Hematopoietic multipotent progenitor cell treated with erythropoietin and hydrocortisone succinate and interleukin-3 and kit ligand, for 8 days (in vitro differentiated cells): Measurements from ENCODE around the gene USP21.
A peak's percentile ranks its signal among the peaks of the same experiment; 100 is the strongest.

Experiments
- DNase-seq: peaks from one replicate; pipeline ENCODE4 v3.0.0-alpha.2; 2015

The USP21 gene

DNA sequence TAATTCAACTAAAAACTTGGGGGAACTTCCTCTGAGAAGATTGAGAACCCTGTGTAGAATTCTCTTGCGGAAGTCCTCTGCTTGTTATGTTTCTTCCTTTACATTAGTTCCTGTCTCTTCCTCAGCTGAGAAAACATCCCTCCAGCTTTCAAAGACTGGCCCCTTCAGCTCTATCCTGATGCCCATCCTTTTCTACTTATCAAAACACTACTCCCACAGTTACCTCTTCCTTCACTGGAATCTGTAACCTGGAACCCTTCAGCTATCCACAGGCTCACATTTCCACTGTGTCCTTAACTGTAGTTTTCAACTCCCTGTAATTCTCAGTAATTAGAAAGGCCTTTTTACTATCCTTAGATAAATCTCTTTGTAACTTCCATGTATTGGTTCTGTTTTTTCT is 20.9 kb upstream of the USP21 start:
- no peak for DNase-seq

DNA sequence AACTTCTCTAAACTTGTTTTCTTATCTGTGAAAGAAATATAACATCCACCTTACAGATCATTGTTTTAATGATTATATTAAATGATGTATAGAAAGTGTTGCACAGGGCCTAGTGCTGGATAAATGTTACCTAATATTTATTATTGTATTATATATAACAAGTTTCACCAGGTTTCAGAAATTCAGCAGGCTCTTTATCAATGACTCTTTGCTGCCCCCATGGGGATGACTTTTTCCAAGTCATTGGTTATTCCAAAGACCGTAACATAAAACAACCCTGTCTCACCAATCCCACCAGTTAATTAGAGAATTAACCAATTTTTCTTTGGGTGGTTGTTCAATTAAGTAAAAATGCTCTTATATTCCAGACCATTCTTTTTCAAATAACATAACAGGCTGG is 19.5 kb upstream of the USP21 start:
- peak; percentile 76 for DNase-seq

DNA sequence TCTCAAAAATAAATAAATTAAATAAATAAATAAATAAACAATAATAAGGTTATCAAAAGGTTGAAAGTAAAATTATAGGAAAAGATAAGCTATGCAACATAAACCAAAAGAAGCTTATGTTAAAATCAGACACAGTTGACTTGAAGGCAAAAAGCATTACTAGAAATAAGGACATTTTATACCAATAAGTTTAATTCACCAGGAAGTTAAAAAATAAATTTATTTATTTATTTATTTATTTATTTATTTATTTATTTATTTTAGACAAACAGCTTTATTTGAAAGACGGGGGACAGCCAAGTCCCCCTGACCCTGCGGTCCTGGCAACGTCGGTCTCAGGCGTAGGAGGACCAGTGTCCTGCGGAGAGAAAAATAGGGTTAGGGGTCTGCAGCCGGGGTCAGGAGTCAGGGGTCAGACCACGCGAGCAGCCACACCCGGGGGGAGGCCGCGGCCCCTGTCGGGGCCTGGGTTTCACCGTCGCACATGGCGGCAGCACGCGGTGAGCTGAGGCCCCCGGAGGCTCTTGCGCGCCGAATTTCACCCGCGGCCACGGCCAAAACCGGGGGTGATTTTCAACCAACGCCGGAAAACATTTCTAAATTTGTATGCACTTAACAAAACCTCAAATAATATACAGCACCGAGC is 18.4 kb upstream of the USP21 start:
- DNase-seq = no peak

DNA sequence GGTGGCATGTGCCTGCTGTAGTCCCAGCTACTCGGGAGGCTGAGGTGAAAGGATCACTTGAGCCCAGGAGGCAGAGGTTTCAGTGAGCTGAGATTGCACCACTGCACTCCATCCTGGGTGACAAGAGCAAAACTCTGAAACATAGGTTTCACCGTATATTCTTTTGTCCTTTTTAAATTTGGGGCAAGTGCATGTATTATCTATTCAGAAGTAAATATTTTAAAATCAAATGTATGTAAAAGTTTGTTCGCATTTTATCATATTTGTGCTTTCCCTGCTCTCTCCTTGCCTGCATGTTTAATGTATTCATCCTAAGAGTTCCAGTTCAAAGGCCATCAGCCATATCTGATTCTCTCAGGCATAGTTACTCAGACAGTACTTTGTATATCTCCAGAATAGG is 13.5 kb upstream of the USP21 start:
- DNase-seq = no peak

DNA sequence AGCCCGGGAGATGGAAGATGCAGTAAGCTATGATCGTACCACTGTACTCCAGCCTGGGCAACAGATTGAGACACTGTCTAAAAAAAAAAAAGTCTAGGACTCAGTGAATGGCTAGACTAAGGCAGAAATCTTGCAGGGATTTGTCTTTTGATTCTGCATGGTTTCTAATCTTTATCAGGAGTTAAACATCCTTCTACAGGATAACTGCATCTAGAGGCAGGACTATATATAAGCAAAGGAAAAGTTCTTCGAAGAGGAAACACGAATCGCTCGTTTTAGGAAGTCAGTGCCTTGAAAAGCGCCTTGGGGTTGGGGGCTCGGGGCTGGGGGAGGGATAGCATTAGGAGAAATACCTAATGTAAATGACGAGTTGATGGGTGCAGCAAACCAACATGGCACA is 6.1 kb upstream of the USP21 start:
- DNase-seq = no peak

DNA sequence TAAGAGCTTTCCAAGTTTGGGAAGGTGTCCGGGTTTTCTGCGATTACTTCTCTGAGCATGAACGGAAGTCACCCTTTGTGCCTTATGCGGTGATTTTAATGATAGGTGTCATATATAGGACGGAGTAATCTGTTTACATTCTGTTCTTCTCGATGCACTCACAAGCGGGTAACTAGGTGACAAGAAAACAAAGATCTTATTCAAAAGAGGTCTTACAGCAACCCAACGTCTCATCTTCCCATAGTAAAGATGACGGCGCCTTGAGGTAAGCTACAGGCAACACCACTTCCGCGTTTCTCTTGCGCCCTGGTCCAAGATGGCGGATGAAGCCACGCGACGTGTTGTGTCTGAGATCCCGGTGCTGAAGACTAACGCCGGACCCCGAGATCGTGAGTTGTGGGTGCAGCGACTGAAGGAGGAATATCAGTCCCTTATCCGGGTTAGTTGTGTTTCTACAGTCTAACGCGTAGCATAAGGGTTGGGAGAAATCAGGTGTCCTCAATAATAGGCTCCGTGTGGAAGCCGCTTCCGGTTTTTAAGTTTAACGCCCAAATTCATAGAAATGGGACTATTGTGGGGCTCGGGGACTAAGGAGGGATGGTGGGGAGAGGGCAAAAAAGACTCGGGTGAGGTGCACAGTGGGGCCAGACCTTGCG is 5.5 kb upstream of the USP21 start, which contains the start of gene UFC1:
Gene UFC1 (plus strand): TSS at position 297 of the 656 bp plus-strand sequence. CDS start 20 bp downstream, at position 317.
- DNase-seq = peak; percentile 94

DNA sequence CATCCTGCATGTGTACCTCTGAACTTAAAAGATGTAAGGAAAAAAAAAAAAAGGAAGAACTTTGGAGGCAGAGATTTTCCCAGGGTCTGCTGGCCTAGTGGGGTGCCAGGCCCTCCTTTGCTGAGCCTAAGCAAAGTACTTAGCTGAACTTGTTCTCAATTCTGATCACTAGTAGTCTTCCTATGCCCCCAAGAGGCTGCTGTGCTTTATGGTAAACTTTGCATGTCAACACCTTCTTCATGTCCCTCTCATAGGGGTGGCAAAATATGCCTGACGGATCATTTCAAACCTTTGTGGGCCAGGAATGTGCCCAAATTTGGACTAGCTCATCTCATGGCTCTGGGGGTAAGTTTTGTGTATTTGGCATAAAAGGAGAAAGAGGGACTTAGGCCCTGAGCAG is 1.4 kb upstream of the USP21 start:
- no peak for DNase-seq

DNA sequence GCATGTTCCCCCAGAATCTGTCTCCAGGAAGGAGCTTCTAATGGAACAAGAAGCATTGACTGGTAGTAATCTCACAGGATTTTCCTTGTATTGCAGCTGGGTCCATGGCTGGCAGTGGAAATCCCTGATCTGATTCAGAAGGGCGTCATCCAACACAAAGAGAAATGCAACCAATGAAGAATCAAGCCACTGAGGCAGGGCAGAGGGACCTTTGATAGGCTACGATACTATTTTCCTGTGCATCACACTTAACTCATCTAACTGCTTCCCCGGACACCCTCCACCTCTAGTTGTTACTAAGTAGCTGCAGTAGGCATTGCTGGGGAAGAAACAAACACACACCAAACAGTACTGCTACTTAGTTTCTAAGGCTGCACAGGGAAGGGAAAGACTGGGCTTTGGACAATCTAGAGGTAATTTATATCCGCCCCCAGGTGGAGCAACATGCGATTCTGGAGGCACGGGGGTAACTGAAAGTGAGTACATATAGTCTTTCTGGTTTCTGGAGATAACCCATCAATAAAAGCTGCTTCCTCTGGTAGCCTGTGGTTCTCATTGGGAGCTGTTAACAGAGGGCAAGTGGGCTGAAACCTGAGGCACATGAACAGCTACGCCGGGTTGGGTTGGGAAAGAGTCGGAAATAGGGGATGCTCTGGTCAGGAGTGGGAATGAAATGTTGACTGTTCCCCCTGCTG is 837 bp upstream of the USP21 start:
- peak; percentile 73 for DNase-seq

DNA sequence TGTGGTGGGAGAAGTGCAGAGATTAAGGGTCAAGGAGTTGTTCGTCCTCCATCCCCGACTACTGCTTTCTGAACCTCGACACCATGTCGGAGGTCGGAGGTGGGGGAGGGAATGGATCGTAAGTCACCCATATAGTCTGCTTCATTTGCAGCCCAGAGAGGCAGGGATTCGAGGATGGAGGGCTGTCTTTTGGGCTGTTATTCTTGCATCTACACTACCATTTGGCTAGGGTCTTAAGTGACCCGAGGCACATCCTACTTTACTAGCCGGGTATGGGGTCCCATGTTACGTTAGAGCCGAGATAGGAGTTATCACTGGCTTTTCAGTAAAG is 578 bp downstream of the USP21 start:
- DNase-seq = no peak

DNA sequence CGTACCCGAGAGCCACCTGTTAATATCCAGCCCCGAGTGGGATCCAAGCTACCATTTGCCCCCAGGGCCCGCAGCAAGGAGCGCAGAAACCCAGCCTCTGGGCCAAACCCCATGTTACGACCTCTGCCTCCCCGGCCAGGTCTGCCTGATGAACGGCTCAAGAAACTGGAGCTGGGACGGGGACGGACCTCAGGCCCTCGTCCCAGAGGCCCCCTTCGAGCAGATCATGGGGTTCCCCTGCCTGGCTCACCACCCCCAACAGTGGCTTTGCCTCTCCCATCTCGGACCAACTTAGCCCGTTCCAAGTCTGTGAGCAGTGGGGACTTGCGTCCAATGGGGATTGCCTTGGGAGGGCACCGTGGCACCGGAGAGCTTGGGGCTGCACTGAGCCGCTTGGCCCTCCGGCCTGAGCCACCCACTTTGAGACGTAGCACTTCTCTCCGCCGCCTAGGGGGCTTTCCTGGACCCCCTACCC is 1.4 kb downstream of the USP21 start:
- no peak for DNase-seq

DNA sequence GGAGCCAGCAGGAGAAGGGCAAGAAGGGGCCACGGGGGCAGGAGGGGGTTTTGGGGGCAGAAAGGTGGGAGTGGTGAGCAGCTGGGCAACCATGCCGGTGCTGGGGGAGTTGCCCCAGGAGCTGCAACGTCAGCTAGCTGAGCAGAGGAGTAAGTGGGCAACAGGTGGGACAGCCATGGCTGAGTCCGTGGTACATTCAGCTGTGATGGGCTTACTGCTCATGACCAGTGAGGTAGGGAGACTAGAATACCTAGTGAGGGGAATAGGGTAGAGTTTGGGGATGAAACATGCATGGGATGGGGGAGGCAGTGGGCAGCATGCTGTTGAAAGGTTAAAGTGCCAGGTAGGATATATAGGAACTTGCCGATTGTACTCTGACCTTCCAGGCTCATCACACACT is 2.4 kb downstream of the USP21 start:
- DNase-seq = no peak

DNA sequence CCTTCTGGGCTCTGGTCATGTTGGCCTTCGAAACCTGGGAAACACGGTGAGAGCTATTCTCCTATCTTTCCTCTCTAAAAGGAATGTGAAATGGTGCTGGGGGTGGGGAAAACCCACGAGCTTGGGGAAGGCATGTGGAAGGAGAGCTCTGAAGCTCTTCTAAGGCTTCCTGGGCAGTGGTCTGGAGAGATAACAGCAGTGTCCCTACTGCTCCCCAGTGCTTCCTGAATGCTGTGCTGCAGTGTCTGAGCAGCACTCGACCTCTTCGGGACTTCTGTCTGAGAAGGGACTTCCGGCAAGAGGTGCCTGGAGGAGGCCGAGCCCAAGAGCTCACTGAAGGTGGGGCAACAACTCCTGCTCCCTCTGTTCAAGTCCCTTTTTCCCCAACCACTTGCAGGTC is 2.8 kb downstream of the USP21 start:
- no peak for DNase-seq

DNA sequence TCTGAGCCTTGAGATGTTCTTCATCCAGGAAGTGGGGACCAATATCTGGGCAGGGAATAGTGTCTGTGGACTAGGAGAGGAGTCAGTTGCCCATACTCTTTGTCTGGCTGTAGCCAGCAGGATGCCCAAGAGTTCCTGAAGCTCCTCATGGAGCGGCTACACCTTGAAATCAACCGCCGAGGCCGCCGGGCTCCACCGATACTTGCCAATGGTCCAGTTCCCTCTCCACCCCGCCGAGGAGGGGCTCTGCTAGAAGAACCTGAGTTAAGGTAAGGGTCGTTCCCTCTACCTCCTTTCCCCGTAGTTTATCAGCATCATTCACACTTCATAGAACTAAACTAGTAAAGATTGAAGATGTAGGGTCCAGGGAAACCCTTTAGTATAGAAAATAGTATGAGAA is 3.5 kb downstream of the USP21 start:
- no peak for DNase-seq

DNA sequence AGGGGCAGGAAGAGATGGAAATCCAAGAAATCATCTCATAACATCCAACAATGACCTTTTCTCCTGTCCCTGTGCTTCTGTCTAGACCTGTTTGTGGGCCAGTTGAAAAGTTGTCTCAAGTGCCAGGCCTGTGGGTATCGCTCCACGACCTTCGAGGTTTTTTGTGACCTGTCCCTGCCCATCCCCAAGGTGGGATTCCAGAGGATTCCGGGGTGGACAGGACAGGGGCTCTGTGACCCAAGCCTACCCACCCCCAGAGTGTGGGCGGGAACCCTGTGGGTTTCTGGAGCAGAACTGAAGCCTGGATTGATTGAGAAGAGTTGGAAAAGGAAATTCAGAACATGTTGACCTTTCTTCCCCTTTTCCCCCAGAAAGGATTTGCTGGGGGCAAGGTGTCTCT is 4.5 kb downstream of the USP21 start:
- no peak for DNase-seq

DNA sequence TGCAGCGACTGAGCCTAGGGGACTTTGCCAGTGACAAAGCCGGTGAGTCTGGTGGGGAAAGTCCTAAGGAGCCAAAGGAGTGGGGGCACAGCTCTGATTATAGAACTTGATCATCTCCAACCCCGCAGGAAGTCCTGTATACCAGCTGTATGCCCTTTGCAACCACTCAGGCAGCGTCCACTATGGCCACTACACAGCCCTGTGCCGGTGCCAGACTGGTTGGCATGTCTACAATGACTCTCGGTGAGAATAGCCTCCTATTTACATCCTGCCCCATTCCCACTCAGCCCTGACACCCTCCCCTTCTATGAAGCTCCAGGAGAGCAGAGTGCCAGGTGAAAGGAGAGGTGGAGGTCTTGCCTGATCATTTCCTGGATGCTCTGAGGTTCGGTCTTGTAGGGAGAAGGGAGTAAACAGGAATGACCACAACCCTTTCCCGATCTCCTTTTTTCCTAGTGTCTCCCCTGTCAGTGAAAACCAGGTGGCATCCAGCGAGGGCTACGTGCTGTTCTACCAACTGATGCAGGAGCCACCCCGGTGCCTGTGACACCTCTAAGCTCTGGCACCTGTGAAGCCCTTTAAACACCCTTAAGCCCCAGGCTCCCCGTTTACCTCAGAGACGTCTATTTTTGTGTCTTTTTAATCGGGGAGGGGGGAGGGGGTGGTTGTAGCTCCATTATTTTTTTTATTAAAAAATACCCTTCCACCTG is 5.8 kb downstream of the USP21 start:
- no peak for DNase-seq

DNA sequence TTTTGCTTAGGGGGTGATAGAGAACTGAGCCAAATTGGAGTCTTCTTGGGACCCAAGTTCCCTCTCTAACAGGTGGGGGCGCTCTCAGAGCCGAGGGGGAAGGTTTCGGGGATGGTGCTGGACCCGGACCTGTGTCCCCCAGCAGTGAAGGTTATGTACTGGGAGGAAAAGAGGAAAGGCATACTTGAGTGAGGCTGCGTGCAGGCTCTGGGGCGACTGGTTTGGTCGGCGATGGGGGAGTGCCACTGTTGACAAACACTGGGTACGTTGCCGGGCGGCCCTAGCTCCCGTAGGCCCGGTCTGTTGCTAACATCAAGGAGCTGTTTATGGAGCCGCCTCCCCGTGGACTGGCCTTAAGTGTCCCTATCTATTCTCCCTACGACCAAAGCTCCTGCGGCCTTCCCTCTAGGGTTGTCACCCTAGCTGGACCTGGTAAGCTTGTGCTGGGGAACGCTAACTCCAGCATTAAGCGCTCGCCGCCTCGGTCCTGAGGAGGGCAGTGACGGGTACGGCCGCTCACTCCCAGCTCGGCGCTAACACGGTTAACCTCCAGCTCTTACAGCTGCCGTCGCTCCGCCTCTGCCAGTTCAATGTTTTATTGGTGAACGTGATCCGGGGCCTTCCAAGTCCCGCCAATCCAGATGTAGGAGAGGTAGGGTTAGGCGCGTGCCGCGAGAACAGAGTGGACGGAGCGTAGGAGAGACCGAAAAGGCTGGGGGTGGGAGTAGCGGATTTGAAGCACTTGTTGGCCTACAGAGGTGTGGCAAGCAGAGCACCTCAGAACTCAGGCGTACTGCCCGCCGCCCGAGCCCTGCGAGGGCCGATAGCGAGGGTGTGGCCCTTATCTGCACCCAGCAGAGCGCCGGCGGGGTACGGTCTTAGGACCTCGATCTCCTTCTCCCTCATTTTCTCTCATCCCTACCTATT is 6.7 kb downstream of the USP21 start, which contains the start of gene PPOX:
Gene PPOX (plus strand): TSS at position 685 of the 927 bp plus-strand sequence. CDS start 422 bp downstream, outside the sequence.
- DNase-seq = peak; percentile 100

DNA sequence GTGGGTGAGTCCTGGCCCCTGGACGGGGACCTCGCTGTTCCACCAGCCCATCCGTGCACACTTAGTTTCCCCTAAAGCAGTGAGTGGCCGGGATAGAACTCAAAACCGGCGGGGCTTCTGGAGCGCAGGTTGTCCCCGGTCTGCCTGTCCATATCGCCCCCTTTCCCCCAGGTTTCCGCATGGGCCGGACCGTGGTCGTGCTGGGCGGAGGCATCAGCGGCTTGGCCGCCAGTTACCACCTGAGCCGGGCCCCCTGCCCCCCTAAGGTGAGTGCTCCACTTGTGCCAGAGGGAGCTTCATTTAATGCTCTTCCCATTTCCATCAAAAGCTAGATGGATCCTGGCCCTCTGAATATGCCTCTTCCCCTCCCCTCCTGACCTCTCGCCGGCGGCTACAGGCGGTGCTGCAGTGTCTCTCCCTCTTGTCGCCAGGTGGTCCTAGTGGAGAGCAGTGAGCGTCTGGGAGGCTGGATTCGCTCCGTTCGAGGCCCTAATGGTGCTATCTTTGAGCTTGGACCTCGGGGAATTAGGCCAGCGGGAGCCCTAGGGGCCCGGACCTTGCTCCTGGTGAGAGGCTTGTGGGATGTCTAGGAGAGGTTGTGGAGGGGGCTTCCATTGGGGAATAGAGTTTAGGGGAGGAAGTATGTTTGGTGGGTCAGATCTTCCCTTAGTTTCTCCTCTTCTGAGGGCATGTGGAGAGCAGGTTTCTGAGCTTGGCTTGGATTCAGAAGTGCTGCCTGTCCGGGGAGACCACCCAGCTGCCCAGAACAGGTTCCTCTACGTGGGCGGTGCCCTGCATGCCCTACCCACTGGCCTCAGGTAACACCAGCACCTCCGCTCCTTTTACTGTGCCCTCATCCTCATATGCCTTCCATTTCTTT is 7.6 kb downstream of the USP21 start:
- peak; percentile 68 for DNase-seq

DNA sequence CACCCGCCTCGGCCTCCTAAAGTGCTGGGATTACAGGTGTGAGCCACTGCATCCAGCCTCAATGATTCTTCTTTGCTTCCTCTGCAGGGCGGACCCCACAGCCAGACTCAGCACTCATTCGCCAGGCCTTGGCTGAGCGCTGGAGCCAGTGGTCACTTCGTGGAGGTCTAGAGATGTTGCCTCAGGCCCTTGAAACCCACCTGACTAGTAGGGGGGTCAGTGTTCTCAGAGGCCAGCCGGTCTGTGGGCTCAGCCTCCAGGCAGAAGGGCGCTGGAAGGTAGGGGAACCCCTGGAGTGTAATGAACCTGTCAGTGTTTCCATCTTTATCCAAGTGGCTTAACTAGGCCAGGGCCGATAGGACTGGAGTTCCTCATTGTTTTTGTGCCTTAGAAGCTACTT is 9.6 kb downstream of the USP21 start:
- DNase-seq = no peak

DNA sequence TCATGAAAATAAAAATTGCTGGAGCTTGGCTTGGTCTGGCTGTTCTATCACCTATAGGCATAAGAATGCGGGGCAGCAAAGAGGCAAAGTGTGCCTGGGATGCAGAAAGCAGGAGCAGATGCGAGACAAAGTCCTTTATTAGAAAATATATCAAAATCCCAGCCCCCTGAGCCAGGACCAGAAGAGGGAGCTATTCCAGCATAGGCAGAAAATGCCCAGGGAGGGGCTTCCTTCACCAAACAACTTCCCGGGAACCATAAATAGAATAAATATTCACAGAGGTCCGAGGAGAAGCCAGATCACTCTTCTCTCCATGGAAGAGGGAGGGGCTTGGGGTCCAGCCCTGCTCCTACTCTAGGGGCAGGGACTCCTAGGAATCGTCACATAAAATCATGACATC is 11.9 kb downstream of the USP21 start:
- DNase-seq = no peak

DNA sequence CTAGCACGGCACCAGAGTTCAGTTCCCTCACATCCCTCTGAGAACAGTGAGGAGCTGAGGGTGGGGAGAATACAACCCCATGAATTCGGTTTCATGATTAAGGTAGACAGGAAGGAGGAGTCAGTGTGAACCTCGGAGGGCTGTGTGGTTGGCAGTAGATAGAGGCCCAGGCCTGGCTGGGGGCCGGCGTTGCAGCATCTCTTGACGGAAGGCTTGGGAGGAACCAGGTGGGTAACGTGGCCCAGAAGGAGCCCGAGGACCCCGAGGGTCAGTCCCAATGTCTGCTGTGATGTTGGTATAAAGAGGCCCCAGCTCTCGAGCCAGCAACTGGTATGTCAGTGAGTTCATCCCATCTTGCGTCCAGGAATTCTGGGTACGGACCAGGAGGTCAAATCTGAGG is 12.4 kb downstream of the USP21 start:
- no peak for DNase-seq

DNA sequence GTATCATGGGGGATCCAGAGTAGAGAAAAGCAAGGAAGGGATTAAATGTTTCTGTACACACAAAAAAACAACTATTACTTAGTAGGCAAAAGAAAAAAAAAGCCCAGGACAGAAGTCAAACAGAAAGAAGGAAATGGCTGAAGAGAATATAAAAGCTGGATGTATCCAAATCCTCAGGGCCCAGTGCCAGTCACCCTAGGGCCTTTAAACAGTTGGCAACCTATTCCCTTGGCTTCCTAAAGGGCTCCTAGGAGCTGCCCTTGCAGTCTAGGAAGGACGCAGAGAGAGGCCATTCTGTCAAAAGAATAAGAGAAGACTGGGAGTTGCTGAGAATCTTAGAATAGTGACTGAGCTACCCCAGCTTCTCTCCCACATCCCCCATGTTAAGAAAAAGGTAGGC is 13.0 kb downstream of the USP21 start:
- DNase-seq = no peak
